Activated CD8-positive, alpha-beta T cell treated with anti-CD3 and anti-CD28 coated beads for 36 hours (primary cell): ENCODE results near the gene PLSCR5. TPM values are rescaled to one million over a fixed set of nuclear protein-coding genes. Genes with fewer than 3 reads are reported as not detected.

Source experiments
- ATAC-seq: fragments of 200-7000 bp; cut with Tn5 transposase; one replicate; pipeline ENCODE4 v1.10.0; 2021; ENCODE audit warnings: mild to moderate bottlenecking, moderate library complexity
- CTCF ChIA-PET: fragments of 350-600 bp; sonication (Branson Sonifier 250); formaldehyde crosslinking; loops from one replicate; lab custom pipeline; 2021; ENCODE audit warnings: antibody characterized with exemption; lab: Charles Lee
- POLR2A ChIA-PET: fragments of 350-600 bp; sonication (Branson Sonifier 250); formaldehyde crosslinking; loops from one replicate; lab custom pipeline; 2021; ENCODE audit warnings: antibody characterized with exemption; lab: Charles Lee
- DNase-seq: peaks from one replicate; pipeline ENCODE4 v3.0.0-alpha.2; 2020
- H3K27ac Mint-ChIP-seq: one replicate; pipeline ENCODE4 v1.8.0; 2021; ENCODE audit warnings: mild to moderate bottlenecking, mixed read lengths
- H3K27me3 Mint-ChIP-seq: one replicate; pipeline ENCODE4 v1.8.0; 2021; ENCODE audit warnings: mixed read lengths
- H3K36me3 Mint-ChIP-seq: one replicate; pipeline ENCODE4 v1.8.0; 2021; ENCODE audit warnings: low read depth, mixed read lengths
- H3K4me1 Mint-ChIP-seq: one replicate; pipeline ENCODE4 v1.8.0; 2021; ENCODE audit warnings: low read depth, mixed read lengths
- H3K4me3 Mint-ChIP-seq: one replicate; pipeline ENCODE4 v1.8.0; 2021; ENCODE audit warnings: mild to moderate bottlenecking, moderate library complexity, mixed read lengths
- H3K9me3 Mint-ChIP-seq: one replicate; pipeline ENCODE4 v1.8.0; 2021; ENCODE audit warnings: mixed read lengths
- intact Hi-C: fragments of 100-400 bp; cut with micrococcal nuclease; formaldehyde crosslinking; loops from one replicate; pipeline ENCODE4 v1.10.0; 2022
- total RNA-seq, 2 experiments: library from RNA; stranded (reverse); gene quantifications; one replicate each; pipeline ENCODE4 v1.2.3, GENCODE V29; 2021
- TF ChIP-seq, protein P1 (sequence below): fragments of 200-600 bp; IDR thresholded peaks from one replicate; pipeline ENCODE4 v1.8.0; 2022; ENCODE audit warnings: antibody characterized with exemption, mild to moderate bottlenecking

Gene PLSCR5
- total RNA-seq, 2 experiments from 2014 or later, result not detected

DNA sequence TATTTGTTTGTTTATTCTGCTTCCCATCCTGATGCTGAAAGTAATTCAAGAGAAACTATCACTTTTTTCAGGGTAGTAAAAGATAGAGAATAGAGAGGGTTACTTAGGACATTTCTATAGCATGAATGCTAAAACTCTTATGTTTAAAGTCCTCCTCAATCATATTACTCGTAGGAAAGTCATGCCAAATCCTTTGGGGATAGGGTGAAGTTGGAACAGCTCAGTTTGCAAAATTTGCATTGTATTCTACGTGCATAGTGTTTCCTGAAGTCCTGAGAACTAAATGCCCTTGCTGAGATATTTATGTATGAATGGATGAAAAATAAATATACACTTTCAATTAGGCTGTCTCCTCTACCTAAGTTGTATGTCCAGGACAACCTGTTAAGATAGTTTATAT, 14.6 kb downstream of the PLSCR5 start:
- DNase-seq (no peak), ATAC-seq (no peak)
- ChIA-PET CTCF (interaction anchor here (1.4 kb wide), 1 partner anchor 48 kb away, joined by 8 read pairs; no protein-coding TSS in a partner anchor), POLR2A (no interaction called here)
- no peaks in the 10 kb centered on the region for H3K9me3 Mint-ChIP-seq
- TF ChIP-seq, protein P1, sequence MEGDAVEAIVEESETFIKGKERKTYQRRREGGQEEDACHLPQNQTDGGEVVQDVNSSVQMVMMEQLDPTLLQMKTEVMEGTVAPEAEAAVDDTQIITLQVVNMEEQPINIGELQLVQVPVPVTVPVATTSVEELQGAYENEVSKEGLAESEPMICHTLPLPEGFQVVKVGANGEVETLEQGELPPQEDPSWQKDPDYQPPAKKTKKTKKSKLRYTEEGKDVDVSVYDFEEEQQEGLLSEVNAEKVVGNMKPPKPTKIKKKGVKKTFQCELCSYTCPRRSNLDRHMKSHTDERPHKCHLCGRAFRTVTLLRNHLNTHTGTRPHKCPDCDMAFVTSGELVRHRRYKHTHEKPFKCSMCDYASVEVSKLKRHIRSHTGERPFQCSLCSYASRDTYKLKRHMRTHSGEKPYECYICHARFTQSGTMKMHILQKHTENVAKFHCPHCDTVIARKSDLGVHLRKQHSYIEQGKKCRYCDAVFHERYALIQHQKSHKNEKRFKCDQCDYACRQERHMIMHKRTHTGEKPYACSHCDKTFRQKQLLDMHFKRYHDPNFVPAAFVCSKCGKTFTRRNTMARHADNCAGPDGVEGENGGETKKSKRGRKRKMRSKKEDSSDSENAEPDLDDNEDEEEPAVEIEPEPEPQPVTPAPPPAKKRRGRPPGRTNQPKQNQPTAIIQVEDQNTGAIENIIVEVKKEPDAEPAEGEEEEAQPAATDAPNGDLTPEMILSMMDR, result no peak
- H3K4me3 Mint-ChIP-seq, result no peak overlapping the region
- no peaks in the 10 kb centered on the region for H3K4me1 Mint-ChIP-seq
- peaks cover 4% of the 10 kb centered on the region for H3K27me3 Mint-ChIP-seq
- H3K27ac Mint-ChIP-seq, result no peak overlapping the region
- no peaks in the 10 kb centered on the region for H3K36me3 Mint-ChIP-seq
- intact Hi-C loops, result no loop called here

GRCh38 chr3:146589899-146590508, 15.1 kb downstream of the PLSCR5 start:
- Mint-ChIP-seq H3K27me3 (peaks cover 4% of the 10 kb centered on the region), H3K27ac (no peak overlapping the region), H3K36me3 (no peaks in the 10 kb centered on the region), H3K4me3 (no peak overlapping the region), H3K9me3 (no peaks in the 10 kb centered on the region), H3K4me1 (no peaks in the 10 kb centered on the region)
- CTCF ChIA-PET, result interaction anchor here (0.7 to 1.4 kb wide), 4 partner anchors 13 to 525 kb away, joined by 3 to 8 read pairs (median 3); no protein-coding TSS in a partner anchor
- intact Hi-C loops, result no loop called here
- ATAC-seq, result no peak
- DNase-seq, result peak; percentile 48
- POLR2A ChIA-PET, result no interaction called here
- TF ChIP-seq, protein P1, result peak; percentile 31

DNA sequence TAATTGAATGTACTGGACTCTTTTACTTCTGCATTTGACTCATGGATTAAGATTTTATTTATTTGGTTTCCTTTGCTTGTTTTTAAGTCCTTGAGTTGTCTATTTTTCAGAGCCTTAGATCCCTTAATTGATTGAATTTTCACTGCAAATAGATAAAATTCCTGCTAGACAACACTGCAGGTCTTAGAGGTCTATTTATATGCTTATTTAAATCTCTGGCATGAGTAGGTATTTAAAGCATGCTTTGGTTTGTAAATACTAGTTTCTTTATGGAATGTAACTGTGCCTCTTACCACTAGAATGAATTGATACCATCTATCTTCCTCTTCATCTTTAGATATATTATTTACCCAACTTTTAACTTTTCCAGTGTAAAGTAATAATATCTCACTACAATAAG, 20.0 kb downstream of the PLSCR5 start:
- CTCF ChIA-PET, result no interaction called here
- H3K4me3 Mint-ChIP-seq, result no peak overlapping the region
- TF ChIP-seq, protein P1, result no peak
- peaks cover 2% of the 10 kb centered on the region for H3K4me1 Mint-ChIP-seq
- POLR2A ChIA-PET, result no interaction called here
- H3K27me3 Mint-ChIP-seq, result peaks cover 11% of the 10 kb centered on the region
- no peak for DNase-seq
- peaks cover 4% of the 10 kb centered on the region for H3K9me3 Mint-ChIP-seq
- ATAC-seq, result no peak
- H3K27ac Mint-ChIP-seq, result no peak overlapping the region
- no peaks in the 10 kb centered on the region for H3K36me3 Mint-ChIP-seq
- intact Hi-C loops, result no loop called here

DNA sequence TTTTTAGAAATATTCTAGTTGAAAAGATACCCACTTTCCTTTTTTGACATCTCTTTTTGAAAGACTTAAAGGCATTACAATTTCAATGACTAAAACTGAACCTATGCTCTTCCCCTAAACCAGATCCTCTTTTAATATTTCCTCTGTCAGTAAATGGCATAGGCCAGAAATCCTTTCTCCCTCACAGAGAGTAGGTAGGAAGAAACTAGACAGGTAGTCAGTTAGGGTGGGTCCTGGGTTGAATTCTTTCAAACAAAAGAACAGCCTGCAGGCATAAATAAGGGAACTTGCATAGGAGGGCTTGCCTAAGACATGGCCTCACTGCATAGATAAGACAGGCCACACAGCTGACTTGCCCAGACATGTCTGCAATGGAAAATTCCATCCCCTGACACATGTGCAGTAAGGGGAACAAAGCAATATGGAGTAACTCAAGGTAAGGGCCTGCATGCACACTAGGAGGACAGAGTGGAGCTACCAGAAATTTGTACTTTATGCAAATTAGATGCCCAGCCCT, 23.1 kb downstream of the PLSCR5 start:
- peaks cover 8% of the 10 kb centered on the region for H3K27me3 Mint-ChIP-seq
- H3K4me1 Mint-ChIP-seq, result peaks cover 2% of the 10 kb centered on the region
- H3K9me3 Mint-ChIP-seq, result peaks cover 4% of the 10 kb centered on the region
- ATAC-seq (peak; percentile 56), DNase-seq (no peak)
- TF ChIP-seq, protein P1, result no peak
- no peak overlapping the region for H3K4me3 Mint-ChIP-seq
- POLR2A ChIA-PET, result no interaction called here
- CTCF ChIA-PET, result interaction anchor here (1.7 to 3.1 kb wide), 3 partner anchors 11 to 392 kb away, joined by 4 to 14 read pairs (median 11); no protein-coding TSS in a partner anchor
- no peak overlapping the region for H3K27ac Mint-ChIP-seq
- intact Hi-C loops, result no loop called here
- no peaks in the 10 kb centered on the region for H3K36me3 Mint-ChIP-seq

- intact Hi-C loops, result no loop called here
Measured at GRCh38 chr3:146581080-146581601, 24.0 kb downstream of the PLSCR5 start.

More at GRCh38 chr3:146581080-146581601, 24.0 kb downstream of the PLSCR5 start:
- CTCF ChIA-PET, result interaction anchor here (1.1 to 3.1 kb wide), 5 partner anchors 13 to 392 kb away, joined by 3 to 14 read pairs (median 3); no protein-coding TSS in a partner anchor
- H3K27me3 Mint-ChIP-seq, result peaks cover 8% of the 10 kb centered on the region
- DNase-seq, result no peak
- H3K4me1 Mint-ChIP-seq, result peaks cover 2% of the 10 kb centered on the region
- ATAC-seq, result no peak
- H3K27ac Mint-ChIP-seq, result no peak overlapping the region
- no peak overlapping the region for H3K4me3 Mint-ChIP-seq
- POLR2A ChIA-PET, result no interaction called here
- no peaks in the 10 kb centered on the region for H3K36me3 Mint-ChIP-seq
- peaks cover 4% of the 10 kb centered on the region for H3K9me3 Mint-ChIP-seq
- TF ChIP-seq, protein P1, result no peak
